DND-41 (cell line): ENCODE results near the gene PTGES.
A peak's percentile ranks its signal among the peaks of the same experiment; 100 is the strongest.
"Not testable (repeated sequence)": the region's sequence is repeated elsewhere in the genome, so short reads cannot be mapped to it uniquely, and the experiment has no call there.

Source experiments
- ATAC-seq: fragments of 200-7000 bp; cut with Tn5 transposase; 3 replicates; pipeline ENCODE4 v1.9.1; 2021; ENCODE audit warnings: low read depth; ENCODE audit not compliant: insufficient read depth
- DNase-seq: peaks from one replicate; pipeline ENCODE4 v3.0.0-alpha.2; 2020
- H2AFZ ChIP-seq: 2 replicates; pipeline ENCODE4 v1.6.0; 2012; ENCODE audit warnings: low read depth, low read length
- H3K27ac ChIP-seq: 2 replicates; pipeline ENCODE4 v1.5.1; 2012; ENCODE audit warnings: low read length, inconsistent platforms
- H3K27me3 ChIP-seq: fragments of 200-600 bp; sonication (generic); 2 replicates; pipeline ENCODE4 v1.6.0; 2012; ENCODE audit warnings: low read length, mild to moderate bottlenecking, inconsistent platforms; ENCODE audit not compliant: insufficient read depth, poor library complexity
- H3K36me3 ChIP-seq: 2 replicates; pipeline ENCODE4 v1.5.1; 2012; ENCODE audit warnings: low read length, inconsistent platforms; ENCODE audit not compliant: insufficient read depth
- H3K4me1 ChIP-seq: 2 replicates; pipeline ENCODE4 v1.5.1; 2012; ENCODE audit warnings: mild to moderate bottlenecking, low read length; ENCODE audit not compliant: insufficient read depth
- H3K4me2 ChIP-seq: 2 replicates; pipeline ENCODE4 v1.6.0; 2012; ENCODE audit warnings: mild to moderate bottlenecking, moderate library complexity, low read length, inconsistent platforms; ENCODE audit not compliant: insufficient read depth
- H3K4me3 ChIP-seq, 2 experiments: fragments of 200-600 bp in 1 of 2; shearing (Covaris generic) in 1 of 2; 2 replicates each; pipeline ENCODE4 v1.5.1; 2012 to 2016; ENCODE audit warnings: inconsistent platforms in 2 of 2, low read length in 2 of 2, mild to moderate bottlenecking in 2 of 2, low read depth in 1 of 2, moderate library complexity in 1 of 2
- H3K79me2 ChIP-seq: 2 replicates; pipeline ENCODE4 v1.6.0; 2012; ENCODE audit warnings: low read length, inconsistent platforms; ENCODE audit not compliant: insufficient read depth
- H3K9ac ChIP-seq: 2 replicates; pipeline ENCODE4 v1.6.0; 2012; ENCODE audit warnings: low read depth, mild to moderate bottlenecking, inconsistent platforms, low read length, moderate library complexity
- H3K9me3 ChIP-seq: 2 replicates; pipeline ENCODE4 v1.5.1; 2012; ENCODE audit warnings: low read length, moderate library complexity, mild to moderate bottlenecking, inconsistent platforms; ENCODE audit not compliant: insufficient read depth, severe bottlenecking
- H4K20me1 ChIP-seq: 2 replicates; pipeline ENCODE4 v1.6.0; 2012; ENCODE audit warnings: low read length; ENCODE audit not compliant: insufficient read depth
- CTCF ChIP-seq: IDR thresholded peaks from 2 replicates; pipeline ENCODE4 v1.5.1; 2012; ENCODE audit warnings: borderline replicate concordance, low read length, moderate library complexity, mild to moderate bottlenecking; ENCODE audit not compliant: poor library complexity, severe bottlenecking; ENCODE audit errors: extremely low read depth
- EZH2 ChIP-seq: IDR thresholded peaks from 3 replicates; pipeline ENCODE4 v1.6.1; 2012; ENCODE audit warnings: borderline replicate concordance, low read depth, mild to moderate bottlenecking, moderate library complexity, low read length, inconsistent platforms; ENCODE audit not compliant: severe bottlenecking

PTGES gene

GRCh38 chr9:129776938-129777768, 24.3 kb upstream of the PTGES start:
- DNase-seq: peak; percentile 77
- Histone ChIP-seq H3K27ac (no peak overlapping the region), H4K20me1 (no peaks in the 10 kb centered on the region; the same call in 1 of the 2 replicates), H3K4me3 (no peak overlapping the region), H3K27me3 (peaks cover 7% of the 10 kb centered on the region), H2AFZ (no peak overlapping the region), H3K9ac (no peak overlapping the region), H3K79me2 (no peaks in the 10 kb centered on the region), H3K4me2 (no peak overlapping the region), H3K4me1 (peaks cover 9% of the 10 kb centered on the region), H3K9me3 (no peaks in the 10 kb centered on the region), H3K36me3 (no peaks in the 10 kb centered on the region)
- peak; percentile 93 for ATAC-seq
- TF ChIP-seq CTCF (no peak), EZH2 (no peak)

- Histone ChIP-seq H3K4me3 (no peak overlapping the region), H3K9ac (no peak overlapping the region)
Observed at GRCh38 chr9:129776566-129776937, 23.7 kb upstream of the PTGES start.

GRCh38 chr9:129776096-129776495, 23.3 kb upstream of the PTGES start:
- not testable (repeated sequence) for ATAC-seq, H3K4me3 ChIP-seq, H3K4me1 ChIP-seq, H3K9ac ChIP-seq, H4K20me1 ChIP-seq, H3K79me2 ChIP-seq, H3K27ac ChIP-seq, H3K36me3 ChIP-seq, H3K9me3 ChIP-seq, DNase-seq, H2AFZ ChIP-seq, H3K27me3 ChIP-seq, H3K4me2 ChIP-seq

More at GRCh38 chr9:129776566-129776937, 23.7 kb upstream of the PTGES start:
- Histone ChIP-seq H4K20me1 (no peaks in the 10 kb centered on the region; the same call in 1 of the 2 replicates), H3K79me2 (no peaks in the 10 kb centered on the region), H2AFZ (no peak overlapping the region), H3K4me1 (peaks cover 9% of the 10 kb centered on the region), H3K9me3 (no peaks in the 10 kb centered on the region), H3K36me3 (no peaks in the 10 kb centered on the region), H3K4me2 (no peak overlapping the region), H3K27me3 (peaks cover 7% of the 10 kb centered on the region), H3K27ac (no peak overlapping the region)
- ATAC-seq (no peak), DNase-seq (no peak)
- no peak for TF ChIP-seq CTCF
- TF ChIP-seq EZH2: no peak

GRCh38 chr9:129775448-129775798, 22.6 kb upstream of the PTGES start:
- Histone ChIP-seq H3K4me3 (no peak overlapping the region), H3K4me1 (peaks cover 9% of the 10 kb centered on the region), H3K27me3 (peaks cover 7% of the 10 kb centered on the region), H2AFZ (no peak overlapping the region), H3K9ac (no peak overlapping the region), H3K9me3 (no peaks in the 10 kb centered on the region), H3K36me3 (no peaks in the 10 kb centered on the region), H3K4me2 (no peak overlapping the region), H3K27ac (no peak overlapping the region), H4K20me1 (no peaks in the 10 kb centered on the region; the same call in 1 of the 2 replicates), H3K79me2 (no peaks in the 10 kb centered on the region)
- DNase-seq: no peak
- ATAC-seq: no peak
- TF ChIP-seq CTCF (no peak), EZH2 (no peak)
